ENCODE results near the gene GNAL. TPM values are rescaled to one million over a fixed set of nuclear protein-coding genes. Genes with fewer than 3 reads are reported as not detected.

GNAL gene
- total RNA-seq, 1 experiment from 2014 or later, result 4.6 TPM

DNA sequence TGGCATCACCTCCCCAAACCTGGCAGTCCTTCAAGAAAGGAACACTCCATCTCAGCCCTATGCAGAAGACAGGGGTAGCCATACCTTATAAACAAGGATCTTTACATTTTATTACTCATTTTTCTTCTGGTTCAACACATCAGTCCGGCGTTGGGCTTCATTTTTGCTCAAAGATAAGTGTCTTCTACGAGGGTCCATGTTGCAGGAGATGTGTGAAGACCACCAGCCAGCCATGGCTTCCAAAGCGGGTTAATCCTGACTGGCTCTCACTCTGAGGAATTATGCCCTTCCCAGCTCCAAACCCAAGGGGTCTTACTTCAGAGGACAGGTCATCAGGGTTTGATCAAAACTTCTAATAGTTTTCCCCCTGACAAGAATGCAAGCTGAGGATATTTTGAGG, 23.9 kb upstream of the GNAL start:
- H3K4me1 ChIP-seq (ENCODE audit: control insufficient read depth in 1 of 2, insufficient read depth in 2 of 2, low read length in 2 of 2), result no peaks in the 10 kb centered on the region
- ChIA-PET POLR2A (no interaction called here), RAD21 (ENCODE audit: low non-redundant PET in 1 of 2, low total read pairs in 2 of 2, uncharacterized antibody in 2 of 2, unreplicated experiment in 2 of 2) (no interaction called here), CTCF (interaction anchor here (2.8 kb wide), 1 partner anchor 10 kb away, joined by 18 read pairs; no protein-coding TSS in a partner anchor)
- no peak overlapping the region for H3K4me2 ChIP-seq (ENCODE audit: low read length)
- TF ChIP-seq TCF7L2 (IDR thresholded peaks at IDR 0.05; ENCODE audit: borderline replicate concordance, extremely low read depth, insufficient read depth, insufficient read length) (no peak), EZH2phosphoT487 (IDR thresholded peaks at IDR 0.05; ENCODE audit: borderline replicate concordance) (no peak), ATF3 (IDR thresholded peaks at IDR 0.05) (no peak), SIN3A (IDR thresholded peaks at IDR 0.05; ENCODE audit: low read depth) (no peak), SRF (IDR thresholded peaks at IDR 0.05; ENCODE audit: low read depth) (no peak), SP1 (IDR thresholded peaks at IDR 0.05; ENCODE audit: low read depth) (no peak), FOSL1 (IDR thresholded peaks at IDR 0.05; ENCODE audit: low read depth) (no peak), YY1 (IDR thresholded peaks at IDR 0.05; ENCODE audit: extremely low read depth, insufficient replicate concordance, low read depth, low read length) (no peak), ELF1 (IDR thresholded peaks at IDR 0.05; ENCODE audit: borderline replicate concordance, low read depth) (no peak)
- TF ChIP-seq, protein P1, sequence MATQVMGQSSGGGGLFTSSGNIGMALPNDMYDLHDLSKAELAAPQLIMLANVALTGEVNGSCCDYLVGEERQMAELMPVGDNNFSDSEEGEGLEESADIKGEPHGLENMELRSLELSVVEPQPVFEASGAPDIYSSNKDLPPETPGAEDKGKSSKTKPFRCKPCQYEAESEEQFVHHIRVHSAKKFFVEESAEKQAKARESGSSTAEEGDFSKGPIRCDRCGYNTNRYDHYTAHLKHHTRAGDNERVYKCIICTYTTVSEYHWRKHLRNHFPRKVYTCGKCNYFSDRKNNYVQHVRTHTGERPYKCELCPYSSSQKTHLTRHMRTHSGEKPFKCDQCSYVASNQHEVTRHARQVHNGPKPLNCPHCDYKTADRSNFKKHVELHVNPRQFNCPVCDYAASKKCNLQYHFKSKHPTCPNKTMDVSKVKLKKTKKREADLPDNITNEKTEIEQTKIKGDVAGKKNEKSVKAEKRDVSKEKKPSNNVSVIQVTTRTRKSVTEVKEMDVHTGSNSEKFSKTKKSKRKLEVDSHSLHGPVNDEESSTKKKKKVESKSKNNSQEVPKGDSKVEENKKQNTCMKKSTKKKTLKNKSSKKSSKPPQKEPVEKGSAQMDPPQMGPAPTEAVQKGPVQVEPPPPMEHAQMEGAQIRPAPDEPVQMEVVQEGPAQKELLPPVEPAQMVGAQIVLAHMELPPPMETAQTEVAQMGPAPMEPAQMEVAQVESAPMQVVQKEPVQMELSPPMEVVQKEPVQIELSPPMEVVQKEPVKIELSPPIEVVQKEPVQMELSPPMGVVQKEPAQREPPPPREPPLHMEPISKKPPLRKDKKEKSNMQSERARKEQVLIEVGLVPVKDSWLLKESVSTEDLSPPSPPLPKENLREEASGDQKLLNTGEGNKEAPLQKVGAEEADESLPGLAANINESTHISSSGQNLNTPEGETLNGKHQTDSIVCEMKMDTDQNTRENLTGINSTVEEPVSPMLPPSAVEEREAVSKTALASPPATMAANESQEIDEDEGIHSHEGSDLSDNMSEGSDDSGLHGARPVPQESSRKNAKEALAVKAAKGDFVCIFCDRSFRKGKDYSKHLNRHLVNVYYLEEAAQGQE (IDR thresholded peaks at IDR 0.05; ENCODE audit: low read depth), result no peak
- BruUV-seq (replicated peaks), result no TSS peak
- peaks cover 61% of the 10 kb centered on the region for H3K27me3 ChIP-seq (ENCODE audit: insufficient read depth, low read length)
- H4K20me1 ChIP-seq (ENCODE audit: insufficient read depth), result no peaks in the 10 kb centered on the region
- no peaks in the 10 kb centered on the region for H3K9me3 ChIP-seq (ENCODE audit: control insufficient read depth in 1 of 2, insufficient read depth in 1 of 2, low read depth in 1 of 2, low read length in 2 of 2)
- intact Hi-C loops (cut with micrococcal nuclease), result no loop called here
- H3K36me3 ChIP-seq (ENCODE audit: control insufficient read depth in 1 of 2, insufficient read depth in 2 of 2, low read length in 2 of 2), result no peaks in the 10 kb centered on the region
- no peaks in the 10 kb centered on the region for H3K79me2 ChIP-seq (ENCODE audit: insufficient read depth, low read length)
- H2AFZ ChIP-seq (ENCODE audit: low read depth, low read length, poor library complexity, severe bottlenecking), result no peak overlapping the region
- no peak overlapping the region for H3K27ac ChIP-seq (ENCODE audit: low read depth, low read length)
- no peak overlapping the region for H3K9ac ChIP-seq (ENCODE audit: low read length)
- H3K9me2 ChIP-seq (ENCODE audit: insufficient read depth), result no peaks in the 10 kb centered on the region
- no peak for DNase-seq (ENCODE audit: low read depth, low spot score)
- no peak overlapping the region for H3K4me3 ChIP-seq (replicated peaks in 1 of 2; ENCODE audit: low read depth in 1 of 2, low read length in 2 of 2)
- no peak for ATAC-seq

Measured in HCT116 (cell line).